HG03575 (cell line): ENCODE measurements around the gene PPT2.

ENCODE experiments used
- ATAC-seq: cut with Tn5 transposase; IDR thresholded peaks from one replicate; pipeline ENCODE4 v1.9.1; 2021; ENCODE audit not compliant: unreplicated experiment, insufficient number of reproducible peaks, low FRiP score; ENCODE audit errors: extremely low read depth

PPT2 gene

GRCh38 chr6:32149932-32150870 lies 3.7 kb upstream of the PPT2 start:
- no peak for ATAC-seq

DNA sequence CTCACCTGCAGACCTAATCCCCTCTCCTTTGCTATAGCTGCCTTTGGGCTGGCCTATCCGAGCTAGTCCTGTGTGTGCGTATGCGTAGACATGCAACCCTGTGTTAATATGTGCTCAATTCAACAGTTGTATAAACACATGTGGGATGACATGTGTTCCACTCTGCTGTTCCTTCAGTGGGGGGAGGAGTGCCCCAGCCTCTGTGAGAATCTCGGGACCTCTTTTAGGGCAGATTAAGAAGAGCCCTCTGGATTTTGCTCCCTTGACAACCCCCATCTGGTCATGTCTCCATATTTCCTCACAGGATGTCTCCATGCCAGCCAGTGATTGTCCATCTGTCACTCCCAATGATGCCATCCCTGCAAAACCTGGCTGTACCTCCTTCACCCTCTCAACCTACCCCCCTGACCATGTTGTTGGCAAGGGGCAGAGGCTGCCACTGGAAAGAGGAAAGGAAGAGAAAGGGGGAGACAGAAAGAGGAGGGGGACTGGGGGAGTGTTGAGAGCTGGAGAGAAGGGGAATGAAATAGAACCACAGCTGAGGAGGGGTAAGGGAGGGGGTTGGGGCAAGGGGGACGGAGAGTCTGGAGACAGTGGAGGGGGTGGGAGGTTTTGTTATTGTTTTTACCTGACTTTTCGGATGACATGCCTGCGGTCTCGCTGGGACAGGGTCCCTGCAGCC lies 2.6 kb upstream of the PPT2 start:
- ATAC-seq: no peak

DNA sequence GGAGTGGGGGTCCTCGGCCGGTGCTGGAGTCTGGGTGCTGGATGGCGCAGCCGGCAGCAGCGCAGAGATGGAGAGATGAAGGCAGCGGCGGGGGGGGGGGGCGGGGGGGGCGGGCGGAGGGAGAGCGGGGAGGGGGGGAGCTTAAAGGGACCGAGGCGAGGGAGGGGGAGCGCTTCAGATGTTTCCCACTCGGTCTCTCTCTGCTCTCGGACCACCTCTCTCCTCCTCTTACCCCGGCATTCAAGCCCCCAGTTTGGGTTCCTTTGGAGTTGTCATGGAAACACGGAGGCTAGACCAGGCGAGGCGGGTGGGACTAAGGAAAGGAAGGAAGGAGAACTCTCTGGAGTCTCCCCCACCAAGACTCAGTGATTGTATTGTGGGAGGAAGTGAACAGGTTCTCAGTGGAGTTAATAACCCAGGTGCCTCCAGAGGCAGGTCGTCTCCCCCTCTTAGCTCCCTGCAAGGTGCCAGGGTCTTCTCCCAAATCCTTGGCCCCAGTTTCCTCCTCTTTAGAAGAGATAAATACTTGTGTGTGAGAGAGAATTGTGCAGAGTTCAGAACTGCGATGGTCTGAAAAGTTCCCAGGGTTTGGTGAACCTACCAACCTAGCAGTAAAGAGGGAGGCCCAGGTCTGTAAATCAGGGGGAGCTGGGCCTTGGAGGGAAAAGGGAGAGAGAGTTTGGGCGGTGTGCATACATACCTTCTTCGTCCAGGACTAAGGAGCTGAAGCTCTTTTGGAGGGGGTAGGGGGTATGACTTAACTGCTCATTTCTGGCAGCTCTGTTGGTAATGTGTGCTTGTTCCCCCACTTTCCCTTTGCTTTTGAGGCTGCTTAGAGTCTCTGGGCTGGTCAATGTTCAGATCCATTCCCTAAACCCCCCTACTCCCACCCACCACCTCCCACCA lies 1.8 kb upstream of the PPT2 start, which contains the start of gene PRRT1:
Gene PRRT1, minus strand, starts transcription at position 77 of the 906 bp plus-strand sequence. CDS start 112 bp downstream, outside the sequence.
- no peak for ATAC-seq

DNA sequence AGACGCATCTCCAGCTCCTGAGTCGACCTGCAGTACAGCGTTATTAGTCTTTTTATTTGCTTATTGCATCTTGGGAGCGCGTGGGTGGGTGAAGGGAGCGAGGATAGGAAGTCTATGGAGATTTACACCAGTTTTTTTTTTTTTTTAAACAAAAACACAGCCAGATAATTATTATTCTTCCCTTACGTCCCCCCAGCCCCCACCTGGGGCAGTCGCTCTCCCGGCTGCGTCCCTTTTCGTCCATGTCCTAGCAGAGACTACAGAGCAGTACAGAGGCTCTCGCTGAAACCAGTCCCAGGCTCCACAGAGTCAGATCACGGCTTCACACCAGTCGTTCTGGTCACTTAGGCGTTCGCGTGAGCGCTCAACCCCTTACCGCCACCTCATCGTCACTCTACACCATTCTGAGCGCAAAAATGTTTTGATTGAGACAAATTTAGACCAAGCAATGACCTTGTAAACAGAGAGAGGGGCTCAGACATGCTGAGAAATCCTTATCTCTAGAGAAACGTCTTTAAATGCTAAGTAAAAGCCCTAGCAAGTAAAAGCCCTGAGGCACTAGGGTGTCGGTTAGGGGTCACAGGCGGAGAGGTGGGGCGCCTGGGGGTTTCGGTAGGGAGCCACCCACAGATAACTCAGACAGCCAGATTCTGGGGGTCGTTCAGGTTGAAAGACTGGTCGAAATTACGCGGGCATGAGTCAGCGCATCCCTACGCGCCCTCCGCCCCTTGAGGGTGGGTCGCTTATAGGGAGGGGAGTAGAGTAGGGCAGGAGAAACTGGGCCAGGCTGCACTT lies 975 bp upstream of the PPT2 start:
- ATAC-seq: no peak

- no peak for ATAC-seq
These were observed 697 bp downstream of the PPT2 start for GRCh38 chr6:32154514-32155161.

DNA sequence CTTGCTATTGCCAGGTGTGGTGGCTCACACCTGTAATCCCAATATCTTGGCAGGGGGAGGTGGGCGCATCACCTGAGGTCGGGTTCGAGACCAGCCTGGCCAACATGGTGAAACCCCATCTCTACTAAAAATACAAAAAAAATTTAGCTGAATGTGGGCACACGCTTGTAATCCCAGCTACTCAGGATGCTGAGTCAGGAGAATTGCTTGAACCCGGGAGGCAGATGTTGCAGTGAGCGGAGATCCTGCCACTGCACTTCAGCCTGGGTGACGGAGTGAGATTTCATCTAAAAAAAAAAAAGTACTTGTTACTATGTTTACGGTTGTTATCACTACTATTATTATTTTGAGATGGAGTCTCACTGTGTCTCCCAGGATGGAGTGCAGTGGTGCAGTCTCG lies 3.0 kb downstream of the PPT2 start:
- no peak for ATAC-seq

- no peak for ATAC-seq
These were observed 4.1 kb downstream of the PPT2 start for GRCh38 chr6:32158052-32158451.

DNA sequence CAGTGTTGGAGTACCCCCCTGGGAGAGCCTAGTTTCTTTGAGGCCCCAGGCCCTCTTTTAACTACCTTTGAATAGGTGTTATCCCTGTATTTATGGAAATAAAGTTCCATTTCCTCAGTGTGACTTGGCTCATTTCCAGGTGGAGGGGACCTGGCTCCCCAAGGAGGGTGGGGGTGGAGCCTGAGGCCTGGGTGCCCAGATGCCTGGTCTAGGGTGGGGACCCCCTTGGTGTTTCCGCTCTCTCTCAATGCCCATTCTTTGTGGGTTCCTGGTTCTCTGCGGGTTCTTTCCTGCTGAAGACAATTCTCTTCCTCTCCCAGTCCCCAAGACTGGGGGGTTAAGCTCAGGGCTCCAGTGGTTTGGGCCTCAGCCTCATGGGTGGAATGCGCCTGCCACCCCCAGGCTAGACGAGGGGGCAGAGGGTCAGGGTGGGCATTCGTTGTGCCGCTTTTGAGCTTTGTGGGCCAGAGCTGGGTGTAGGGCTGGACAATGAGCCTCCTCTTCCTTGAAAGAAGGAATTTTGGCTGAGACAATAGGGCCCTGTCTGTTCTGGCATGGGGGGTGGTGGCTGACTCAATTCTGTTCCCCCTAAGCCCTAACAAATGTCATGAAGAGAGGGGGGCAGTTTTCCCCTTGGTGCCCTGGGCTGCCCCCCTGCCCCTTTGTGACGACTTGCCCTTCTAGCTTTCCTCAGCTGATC lies 9.8 kb downstream of the PPT2 start:
- ATAC-seq: no peak

- ATAC-seq: no peak
These were observed 10.4 kb downstream of the PPT2 start, which contains the start of gene EGFL8 for GRCh38 chr6:32164295-32164694. Gene EGFL8 (plus strand): TSS chr6:32164595. CDS start chr6:32166166, 1,571 bp downstream.

DNA sequence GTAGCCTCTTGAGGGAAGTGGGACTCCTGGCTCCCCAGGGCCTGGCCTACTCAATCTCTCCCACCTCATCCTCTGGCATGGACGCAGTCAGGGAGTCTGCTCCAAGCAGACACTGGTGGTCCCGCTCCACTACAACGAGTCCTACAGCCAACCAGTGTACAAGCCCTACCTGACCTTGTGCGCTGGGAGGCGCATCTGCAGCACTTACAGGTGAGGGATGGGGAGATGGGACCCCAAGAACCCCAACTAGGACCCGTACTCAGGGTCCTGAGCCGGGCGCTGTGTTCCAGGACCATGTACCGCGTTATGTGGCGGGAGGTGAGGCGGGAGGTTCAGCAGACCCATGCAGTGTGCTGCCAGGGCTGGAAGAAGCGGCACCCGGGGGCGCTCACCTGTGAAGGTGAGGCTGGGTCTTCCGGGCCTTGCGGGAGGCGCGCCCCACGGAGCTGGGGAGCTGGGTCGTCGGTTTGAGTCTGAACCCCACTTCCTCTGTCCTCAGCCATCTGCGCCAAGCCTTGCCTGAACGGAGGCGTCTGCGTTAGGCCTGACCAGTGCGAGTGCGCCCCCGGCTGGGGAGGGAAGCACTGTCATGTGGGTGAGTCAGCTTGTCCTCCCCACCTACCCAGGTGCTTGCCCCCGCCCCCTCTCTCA lies 12.6 kb downstream of the PPT2 start:
- ATAC-seq: no peak

DNA sequence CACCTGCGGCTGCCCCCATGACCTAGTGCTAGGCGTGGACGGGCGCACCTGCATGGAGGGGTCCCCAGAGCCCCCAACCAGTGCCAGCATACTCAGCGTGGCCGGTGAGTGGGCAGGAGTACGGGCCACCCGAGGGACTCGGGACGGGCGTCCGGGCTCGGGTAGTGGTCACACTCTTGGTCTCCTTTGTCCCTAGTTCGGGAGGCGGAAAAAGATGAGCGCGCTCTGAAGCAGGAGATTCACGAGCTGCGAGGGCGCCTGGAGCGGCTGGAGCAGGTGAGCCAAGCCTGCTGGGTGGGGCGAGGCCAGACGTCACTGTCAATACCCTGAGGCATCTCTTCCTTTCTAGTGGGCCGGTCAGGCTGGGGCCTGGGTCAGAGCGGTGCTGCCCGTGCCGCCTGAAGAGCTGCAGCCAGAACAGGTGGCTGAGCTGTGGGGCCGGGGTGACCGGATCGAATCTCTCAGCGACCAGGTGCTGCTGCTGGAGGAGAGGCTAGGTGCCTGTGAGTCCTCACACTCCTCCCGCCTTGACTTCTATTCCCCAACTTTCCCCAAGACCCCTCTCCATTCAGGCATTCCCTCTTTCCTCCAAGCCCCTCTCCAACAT lies 13.3 kb downstream of the PPT2 start:
- no peak for ATAC-seq

DNA sequence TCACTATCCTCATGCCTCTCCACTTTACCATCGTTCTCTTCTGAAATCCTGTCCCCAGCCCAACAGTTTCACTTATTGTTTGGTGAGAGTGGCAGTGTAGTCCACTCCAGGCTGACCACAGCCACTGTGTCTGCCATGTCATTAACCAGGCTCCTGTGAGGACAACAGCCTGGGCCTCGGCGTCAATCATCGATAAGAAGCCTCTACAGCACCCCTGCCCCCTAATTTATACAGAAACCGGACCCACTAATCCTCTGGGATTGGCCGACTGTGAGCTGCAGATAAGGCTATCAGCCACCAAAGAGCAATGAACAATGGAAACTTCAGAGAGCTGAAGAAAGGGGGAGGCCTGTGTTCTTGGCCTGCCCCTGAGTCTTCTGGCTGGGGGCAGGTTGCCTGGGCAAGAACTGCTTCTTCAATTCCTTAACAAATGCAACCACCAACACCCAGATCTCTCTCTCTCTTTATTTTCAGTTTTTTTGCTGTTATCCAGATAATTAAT lies 13.9 kb downstream of the PPT2 start:
- no peak for ATAC-seq

DNA sequence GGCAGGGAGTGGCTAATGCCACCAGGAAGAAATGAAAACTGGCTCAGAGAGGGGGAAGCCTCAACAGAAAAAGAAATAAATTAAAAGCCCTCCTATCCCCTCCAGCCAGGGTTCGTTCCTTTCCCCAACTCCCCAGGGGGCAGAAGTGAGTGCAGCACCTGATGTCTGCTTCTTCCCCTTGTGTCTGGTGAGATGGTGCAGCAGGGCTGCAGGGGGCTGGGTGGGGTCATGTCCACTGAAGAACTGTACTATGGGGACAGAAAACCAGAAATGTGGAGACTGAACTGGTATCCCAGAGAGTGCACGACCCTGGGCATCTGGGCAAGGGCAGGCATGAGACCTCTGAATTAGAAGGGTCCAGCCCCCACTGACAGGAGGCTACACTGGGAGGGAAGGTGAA lies 14.4 kb downstream of the PPT2 start:
- no peak for ATAC-seq

DNA sequence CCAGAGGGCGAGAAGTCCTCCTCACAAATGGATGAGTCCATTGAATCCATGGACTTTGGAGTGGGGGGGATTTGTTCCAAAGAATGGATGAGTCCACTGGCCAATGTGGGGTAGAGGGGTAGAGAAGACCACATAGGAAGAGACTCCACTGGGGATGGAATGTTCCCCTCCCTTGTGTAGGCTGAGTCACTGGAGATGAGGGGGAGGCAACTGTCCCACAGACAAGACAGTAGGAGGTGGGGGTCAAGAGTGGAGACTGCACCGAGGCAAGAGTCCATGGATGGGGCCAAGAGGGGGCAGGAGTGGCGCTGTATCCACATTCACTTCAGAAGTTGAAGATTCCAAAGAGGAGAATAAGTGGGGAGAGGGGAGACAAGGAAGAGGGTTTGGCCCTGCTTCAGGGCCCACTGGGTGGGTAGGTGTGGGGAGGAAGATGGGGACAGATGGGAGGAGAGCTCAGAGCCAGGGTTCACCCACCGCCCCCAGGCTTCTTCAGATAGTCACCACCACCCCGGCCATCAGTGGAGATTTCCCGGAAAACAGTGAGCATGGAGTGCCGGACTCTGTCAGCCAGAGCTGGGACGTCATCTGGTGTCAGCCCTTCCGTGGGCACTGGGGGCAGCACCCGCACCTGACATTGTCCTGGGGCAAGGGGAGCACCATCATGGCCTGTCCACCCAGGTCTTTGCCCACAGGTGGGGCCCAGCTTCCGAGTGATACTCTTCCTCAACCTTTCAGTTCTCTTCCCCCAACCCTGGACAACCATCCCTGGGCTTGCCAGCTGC lies 15.1 kb downstream of the PPT2 start:
- no peak for ATAC-seq

DNA sequence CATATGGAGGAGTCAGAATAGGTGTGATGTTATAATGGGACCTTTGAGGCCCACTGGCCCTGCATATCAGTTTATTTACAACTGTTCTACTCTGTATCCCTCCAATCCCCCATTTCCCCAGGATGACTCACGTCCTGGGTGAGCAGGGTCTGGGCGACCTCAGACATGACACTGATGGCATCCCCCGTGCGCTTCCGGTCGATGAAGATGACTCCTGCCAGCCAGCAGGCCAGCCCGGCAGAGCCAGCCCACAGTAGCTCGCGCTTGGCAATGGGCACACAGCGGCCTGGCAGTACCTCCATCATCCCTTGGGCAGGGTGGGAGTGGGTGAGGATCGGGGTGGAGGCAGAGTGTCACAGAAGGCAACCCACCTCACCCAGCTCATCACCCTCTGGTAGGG lies 16.4 kb downstream of the PPT2 start:
- no peak for ATAC-seq

- no peak for ATAC-seq
These were observed 17.3 kb downstream of the PPT2 start for GRCh38 chr6:32171234-32171633.
